Measurements from ENCODE around the gene TMEM108.

TMEM108 gene

GRCh38 chr3:133054586-133054985 lies 16.4 kb downstream of the TMEM108 start:
- Histone ChIP-seq H3K36me3 (ENCODE audit: insufficient read depth, low read length) (no peaks in the 10 kb centered on the region), H3K4me3 (ENCODE audit: low read depth, low read length) (no peak overlapping the region), H3K79me2 (ENCODE audit: control insufficient read depth, insufficient read depth, low read length, unreplicated experiment) (no peaks in the 10 kb centered on the region), H3K27ac (ENCODE audit: low read depth, low read length) (no peak overlapping the region), H3K4me1 (ENCODE audit: control insufficient read depth, insufficient read depth, low read length, unreplicated experiment) (no peaks in the 10 kb centered on the region), H2AFZ (ENCODE audit: low read length, unreplicated experiment) (no peak overlapping the region), H3K27me3 (ENCODE audit: insufficient read depth, low read length) (no peaks in the 10 kb centered on the region)

- no peaks in the 10 kb centered on the region for H3K79me2 ChIP-seq (ENCODE audit: control insufficient read depth, insufficient read depth, low read length, unreplicated experiment)
These were observed 17.1 kb downstream of the TMEM108 start for GRCh38 chr3:133055339-133055738.

DNA sequence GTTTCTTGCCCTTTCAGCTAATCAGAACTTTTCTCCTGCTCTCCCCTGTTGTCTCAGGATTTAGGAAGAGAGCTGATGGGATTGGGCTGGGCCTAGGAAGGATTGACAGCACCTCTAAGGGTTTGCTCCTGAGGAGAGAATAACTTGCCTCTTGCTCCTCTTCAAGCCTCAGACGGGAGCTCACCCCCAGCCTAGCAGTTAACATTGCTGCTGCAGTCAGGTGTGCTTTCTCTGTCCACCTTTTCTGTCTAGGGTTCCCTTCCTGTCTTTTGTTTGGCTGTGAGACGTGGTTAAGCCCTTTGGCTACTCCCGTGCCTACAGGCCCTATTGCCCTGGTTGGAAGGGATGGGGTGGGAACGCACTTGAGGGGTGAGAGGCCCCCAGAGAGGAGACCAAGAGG lies 20.1 kb downstream of the TMEM108 start:
- Histone ChIP-seq H2AFZ (ENCODE audit: low read length, unreplicated experiment) (no peak overlapping the region), H3K27ac (ENCODE audit: low read depth, low read length) (no peak overlapping the region), H3K27me3 (ENCODE audit: insufficient read depth, low read length) (no peaks in the 10 kb centered on the region), H3K79me2 (ENCODE audit: control insufficient read depth, insufficient read depth, low read length, unreplicated experiment) (no peaks in the 10 kb centered on the region), H3K4me1 (ENCODE audit: control insufficient read depth, insufficient read depth, low read length, unreplicated experiment) (no peaks in the 10 kb centered on the region), H3K4me3 (ENCODE audit: low read depth, low read length) (no peak overlapping the region), H3K36me3 (ENCODE audit: insufficient read depth, low read length) (no peaks in the 10 kb centered on the region)

More at GRCh38 chr3:133055339-133055738, 17.1 kb downstream of the TMEM108 start:
- Histone ChIP-seq H3K27ac (ENCODE audit: low read depth, low read length) (no peak overlapping the region), H3K27me3 (ENCODE audit: insufficient read depth, low read length) (no peaks in the 10 kb centered on the region), H3K4me1 (ENCODE audit: control insufficient read depth, insufficient read depth, low read length, unreplicated experiment) (no peaks in the 10 kb centered on the region), H3K36me3 (ENCODE audit: insufficient read depth, low read length) (no peaks in the 10 kb centered on the region), H3K4me3 (ENCODE audit: low read depth, low read length) (no peak overlapping the region), H2AFZ (ENCODE audit: low read length, unreplicated experiment) (no peak overlapping the region)

GRCh38 chr3:133058831-133059230 lies 20.6 kb downstream of the TMEM108 start:
- H3K27me3 ChIP-seq (ENCODE audit: insufficient read depth, low read length), result no peaks in the 10 kb centered on the region
- no peak overlapping the region for H2AFZ ChIP-seq (ENCODE audit: low read length, unreplicated experiment)
- H3K4me3 ChIP-seq (ENCODE audit: low read depth, low read length), result no peak overlapping the region
- H3K79me2 ChIP-seq (ENCODE audit: control insufficient read depth, insufficient read depth, low read length, unreplicated experiment), result no peaks in the 10 kb centered on the region
- H3K4me1 ChIP-seq (ENCODE audit: control insufficient read depth, insufficient read depth, low read length, unreplicated experiment), result no peaks in the 10 kb centered on the region
- no peaks in the 10 kb centered on the region for H3K36me3 ChIP-seq (ENCODE audit: insufficient read depth, low read length)
- no peak overlapping the region for H3K27ac ChIP-seq (ENCODE audit: low read depth, low read length)

GRCh38 chr3:133065193-133065961 lies 27.2 kb downstream of the TMEM108 start:
- Histone ChIP-seq H3K27me3 (ENCODE audit: insufficient read depth, low read length) (no peaks in the 10 kb centered on the region), H3K79me2 (ENCODE audit: control insufficient read depth, insufficient read depth, low read length, unreplicated experiment) (no peaks in the 10 kb centered on the region), H2AFZ (ENCODE audit: low read length, unreplicated experiment) (no peak overlapping the region), H3K27ac (ENCODE audit: low read depth, low read length) (no peak overlapping the region), H3K36me3 (ENCODE audit: insufficient read depth, low read length) (no peaks in the 10 kb centered on the region), H3K4me3 (ENCODE audit: low read depth, low read length) (no peak overlapping the region), H3K4me1 (ENCODE audit: control insufficient read depth, insufficient read depth, low read length, unreplicated experiment) (no peaks in the 10 kb centered on the region)

GRCh38 chr3:133066026-133066425 lies 27.8 kb downstream of the TMEM108 start:
- Histone ChIP-seq H3K4me3 (ENCODE audit: low read depth, low read length) (no peak overlapping the region), H3K27ac (ENCODE audit: low read depth, low read length) (no peak overlapping the region), H3K27me3 (ENCODE audit: insufficient read depth, low read length) (no peaks in the 10 kb centered on the region)

DNA sequence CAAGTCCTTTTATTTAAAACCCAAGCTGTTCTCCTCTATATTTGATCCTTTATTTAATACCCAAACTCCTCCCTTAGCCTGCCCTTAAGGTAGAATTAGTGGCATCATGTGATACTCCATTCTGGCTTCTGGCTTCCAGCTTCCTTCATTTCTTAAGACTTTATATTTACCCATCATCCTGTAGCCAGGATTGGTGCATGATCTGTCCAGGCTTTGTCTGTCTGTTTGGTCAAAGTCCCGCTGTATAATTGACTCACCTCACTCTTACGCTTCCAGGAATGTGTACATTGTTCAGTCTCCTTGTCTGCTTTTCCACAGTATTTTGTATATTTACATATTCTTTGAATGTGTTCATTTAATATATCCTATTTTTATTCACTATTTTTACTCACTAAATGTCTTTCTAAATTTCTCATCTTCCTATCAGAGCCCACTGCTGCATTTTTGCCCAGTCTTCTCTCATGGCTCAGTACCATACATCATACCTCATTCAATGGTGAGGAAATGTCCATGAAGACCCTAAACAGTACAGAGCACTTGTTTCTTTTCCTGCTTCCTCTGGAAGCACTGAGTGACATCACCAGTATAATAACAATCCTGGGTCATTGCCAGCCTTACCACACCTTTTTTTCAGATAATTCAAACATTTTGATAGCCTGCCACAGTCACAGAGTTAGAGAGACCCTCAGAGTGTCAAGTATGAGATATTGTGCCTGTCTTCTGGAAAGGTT lies 31.5 kb downstream of the TMEM108 start:
- H3K27ac ChIP-seq (ENCODE audit: low read depth, low read length), result no peak overlapping the region
- H3K4me1 ChIP-seq (ENCODE audit: control insufficient read depth, insufficient read depth, low read length, unreplicated experiment), result no peaks in the 10 kb centered on the region
- no peak overlapping the region for H3K4me3 ChIP-seq (ENCODE audit: low read depth, low read length)
- no peak overlapping the region for H2AFZ ChIP-seq (ENCODE audit: low read length, unreplicated experiment)
- no peaks in the 10 kb centered on the region for H3K36me3 ChIP-seq (ENCODE audit: insufficient read depth, low read length)
- H3K27me3 ChIP-seq (ENCODE audit: insufficient read depth, low read length), result no peaks in the 10 kb centered on the region
- no peaks in the 10 kb centered on the region for H3K79me2 ChIP-seq (ENCODE audit: control insufficient read depth, insufficient read depth, low read length, unreplicated experiment)

More at GRCh38 chr3:133066026-133066425, 27.8 kb downstream of the TMEM108 start:
- H3K36me3 ChIP-seq (ENCODE audit: insufficient read depth, low read length), result no peaks in the 10 kb centered on the region
- H2AFZ ChIP-seq (ENCODE audit: low read length, unreplicated experiment), result no peak overlapping the region
- no peaks in the 10 kb centered on the region for H3K79me2 ChIP-seq (ENCODE audit: control insufficient read depth, insufficient read depth, low read length, unreplicated experiment)
- H3K4me1 ChIP-seq (ENCODE audit: control insufficient read depth, insufficient read depth, low read length, unreplicated experiment), result no peaks in the 10 kb centered on the region

DNA sequence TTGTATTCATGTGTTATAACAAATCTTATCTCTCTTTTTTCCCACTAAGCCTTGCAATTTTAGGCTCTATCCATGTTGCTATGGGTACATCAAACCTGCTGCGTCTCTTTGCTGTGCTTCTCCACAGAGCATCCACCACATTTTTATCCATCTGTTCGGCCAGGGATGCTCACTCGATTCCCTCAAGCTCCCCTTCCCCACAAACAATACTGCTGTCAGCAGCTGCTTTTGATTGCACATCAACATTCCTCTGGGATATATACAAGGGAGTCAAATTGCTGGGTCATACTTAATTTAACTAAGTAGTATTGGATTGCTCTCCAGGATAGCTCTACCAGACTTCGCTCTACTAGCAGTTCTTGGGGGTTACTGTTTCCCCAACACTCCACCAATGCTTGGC lies 36.8 kb downstream of the TMEM108 start:
- Histone ChIP-seq H3K4me3 (ENCODE audit: low read depth, low read length) (no peak overlapping the region), H3K27me3 (ENCODE audit: insufficient read depth, low read length) (0 out of 2 replicates have a peak, but pooled peaks cover 3% of the 10 kb centered on the region), H3K79me2 (ENCODE audit: control insufficient read depth, insufficient read depth, low read length, unreplicated experiment) (no peaks in the 10 kb centered on the region), H3K36me3 (ENCODE audit: insufficient read depth, low read length) (no peaks in the 10 kb centered on the region), H2AFZ (ENCODE audit: low read length, unreplicated experiment) (no peak overlapping the region), H3K27ac (ENCODE audit: low read depth, low read length) (no peak overlapping the region), H3K4me1 (ENCODE audit: control insufficient read depth, insufficient read depth, low read length, unreplicated experiment) (no peaks in the 10 kb centered on the region)

DNA sequence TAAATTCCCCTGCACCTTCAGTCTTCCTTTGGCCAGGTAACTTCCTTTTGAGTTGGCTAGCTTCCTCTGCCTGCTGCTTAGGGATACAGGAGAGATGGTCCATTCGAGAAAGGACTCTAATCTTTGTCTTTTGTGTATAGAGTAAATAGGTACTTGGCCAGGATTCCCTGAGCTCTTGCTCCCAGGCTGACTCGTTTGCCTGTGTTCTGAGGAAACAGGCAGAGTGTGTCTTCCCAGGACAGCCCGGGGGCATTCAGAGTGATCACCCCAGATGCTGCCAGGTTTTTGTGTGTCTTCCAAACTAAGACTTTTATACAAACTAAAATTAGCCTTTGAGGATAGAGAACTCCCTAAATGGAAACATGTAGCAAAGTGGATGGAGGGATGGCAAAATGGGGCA lies 39.5 kb downstream of the TMEM108 start:
- H3K36me3 ChIP-seq (ENCODE audit: insufficient read depth, low read length), result no peaks in the 10 kb centered on the region

DNA sequence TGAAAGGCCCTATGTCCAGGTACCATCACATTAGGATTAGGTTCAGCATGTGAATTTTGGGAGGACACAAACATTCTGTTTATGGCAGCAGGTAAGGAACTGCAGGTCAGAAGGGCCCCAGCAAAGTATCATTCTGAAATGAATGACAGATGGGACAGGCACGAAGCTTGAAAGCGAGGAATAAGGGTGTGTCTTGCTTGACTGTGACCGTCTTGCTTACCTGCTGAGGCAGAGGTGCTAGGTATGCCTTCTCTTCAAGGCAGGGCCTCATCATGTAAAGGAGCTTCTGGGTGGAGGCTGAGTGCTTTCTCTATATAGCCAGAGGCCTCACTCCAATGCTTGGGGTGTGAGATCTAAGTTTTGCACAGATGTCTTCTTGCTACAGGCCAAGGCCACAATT lies 41.4 kb downstream of the TMEM108 start:
- Histone ChIP-seq H2AFZ (ENCODE audit: low read length, unreplicated experiment) (no peak overlapping the region), H3K4me3 (ENCODE audit: low read depth, low read length) (no peak overlapping the region), H3K79me2 (ENCODE audit: control insufficient read depth, insufficient read depth, low read length, unreplicated experiment) (no peaks in the 10 kb centered on the region), H3K36me3 (ENCODE audit: insufficient read depth, low read length) (no peaks in the 10 kb centered on the region), H3K27me3 (ENCODE audit: insufficient read depth, low read length) (0 out of 2 replicates have a peak, but pooled peaks cover 3% of the 10 kb centered on the region), H3K27ac (ENCODE audit: low read depth, low read length) (no peak overlapping the region), H3K4me1 (ENCODE audit: control insufficient read depth, insufficient read depth, low read length, unreplicated experiment) (no peaks in the 10 kb centered on the region)

More for the DNA sequence above, 39.5 kb downstream of the TMEM108 start:
- no peaks in the 10 kb centered on the region for H3K79me2 ChIP-seq (ENCODE audit: control insufficient read depth, insufficient read depth, low read length, unreplicated experiment)
- H3K4me3 ChIP-seq (ENCODE audit: low read depth, low read length), result no peak overlapping the region
- H2AFZ ChIP-seq (ENCODE audit: low read length, unreplicated experiment), result no peak overlapping the region
- no peak overlapping the region for H3K27ac ChIP-seq (ENCODE audit: low read depth, low read length)
- no peaks in the 10 kb centered on the region for H3K4me1 ChIP-seq (ENCODE audit: control insufficient read depth, insufficient read depth, low read length, unreplicated experiment)
- 0 out of 2 replicates have a peak, but pooled peaks cover 3% of the 10 kb centered on the region for H3K27me3 ChIP-seq (ENCODE audit: insufficient read depth, low read length)

- Histone ChIP-seq H3K36me3 (ENCODE audit: insufficient read depth, low read length) (no peaks in the 10 kb centered on the region), H3K27me3 (ENCODE audit: insufficient read depth, low read length) (0 out of 2 replicates have a peak, but pooled peaks cover 3% of the 10 kb centered on the region), H3K4me3 (ENCODE audit: low read depth, low read length) (no peak overlapping the region), H3K4me1 (ENCODE audit: control insufficient read depth, insufficient read depth, low read length, unreplicated experiment) (no peaks in the 10 kb centered on the region), H3K27ac (ENCODE audit: low read depth, low read length) (no peak overlapping the region), H3K79me2 (ENCODE audit: control insufficient read depth, insufficient read depth, low read length, unreplicated experiment) (no peaks in the 10 kb centered on the region), H2AFZ (ENCODE audit: low read length, unreplicated experiment) (no peak overlapping the region)
These were observed 42.8 kb downstream of the TMEM108 start for GRCh38 chr3:133081016-133081415.
